H9 (cell line): Measurements from ENCODE around the gene CPAMD8. TPM values are rescaled to one million over a fixed set of nuclear protein-coding genes. Genes with fewer than 3 reads are reported as not detected.

Experiments
- DNase-seq: peaks from one replicate; pipeline ENCODE4 v3.0.0-alpha.2; 2017
- H2AFZ ChIP-seq: one replicate; pipeline ENCODE4 v1.6.1; 2013; ENCODE audit warnings: mild to moderate bottlenecking, low read length, control low read depth, moderate library complexity
- H2AK5ac ChIP-seq: 2 replicates; pipeline ENCODE4 v1.6.1; 2013; ENCODE audit warnings: low read length, control low read depth, mixed read lengths; ENCODE audit not compliant: insufficient read length
- H2BK120ac ChIP-seq: one replicate; pipeline ENCODE4 v1.6.1; 2013; ENCODE audit warnings: low read depth, mild to moderate bottlenecking, low read length, control low read depth, inconsistent platforms; ENCODE audit not compliant: poor library complexity, severe bottlenecking
- H2BK12ac ChIP-seq: 2 replicates; pipeline ENCODE4 v1.6.1; 2013; ENCODE audit warnings: low read length, control low read depth, mixed read lengths, low read depth; ENCODE audit not compliant: insufficient read length
- H2BK15ac ChIP-seq: 2 replicates; pipeline ENCODE4 v1.6.1; 2013; ENCODE audit warnings: low read depth, low read length, control low read depth
- H2BK20ac ChIP-seq: one replicate; pipeline ENCODE4 v1.6.1; 2013; ENCODE audit warnings: low read depth, mild to moderate bottlenecking, low read length, control low read depth, inconsistent platforms; ENCODE audit not compliant: poor library complexity, severe bottlenecking
- H2BK5ac ChIP-seq: 2 replicates; pipeline ENCODE4 v1.6.1; 2013; ENCODE audit warnings: low read length, control low read depth, mixed read lengths; ENCODE audit not compliant: insufficient read length
- H3K14ac ChIP-seq: 2 replicates; pipeline ENCODE4 v1.6.1; 2013; ENCODE audit warnings: low read length, control low read depth; ENCODE audit not compliant: insufficient read depth
- H3K18ac ChIP-seq: 2 replicates; pipeline ENCODE4 v1.6.1; 2013; ENCODE audit warnings: low read depth, mild to moderate bottlenecking, mixed read lengths, low read length, control low read depth; ENCODE audit not compliant: insufficient read length
- H3K23ac ChIP-seq: 2 replicates; pipeline ENCODE4 v1.6.1; 2013; ENCODE audit warnings: low read length, control low read depth, mixed read lengths, low read depth; ENCODE audit not compliant: insufficient read length
- H3K23me2 ChIP-seq: 2 replicates; pipeline ENCODE4 v1.6.1; 2013; ENCODE audit warnings: low read depth, mild to moderate bottlenecking, mixed read lengths, low read length, control low read depth; ENCODE audit not compliant: insufficient read length, poor library complexity, severe bottlenecking
- H3K27ac ChIP-seq: 2 replicates; pipeline ENCODE4 v1.5.1; 2013; ENCODE audit warnings: low read length, control low read depth, mixed read lengths, low read depth; ENCODE audit not compliant: insufficient read length
- H3K27me3 ChIP-seq: 2 replicates; pipeline ENCODE4 v1.6.1; 2013; ENCODE audit warnings: low read length, control low read depth, inconsistent platforms; ENCODE audit not compliant: insufficient read depth
- H3K4ac ChIP-seq: 2 replicates; pipeline ENCODE4 v1.6.1; 2013; ENCODE audit warnings: low read depth, mild to moderate bottlenecking, control low read depth, inconsistent platforms, low read length, moderate library complexity
- H3K4me1 ChIP-seq: 2 replicates; pipeline ENCODE4 v1.6.1; 2013; ENCODE audit warnings: low read length, control low read depth, inconsistent platforms; ENCODE audit not compliant: insufficient read depth
- H3K4me2 ChIP-seq: 2 replicates; pipeline ENCODE4 v1.6.1; 2013; ENCODE audit warnings: low read length, control low read depth, mixed read lengths; ENCODE audit not compliant: insufficient read length, insufficient read depth
- H3K56ac ChIP-seq: 2 replicates; pipeline ENCODE4 v1.6.1; 2013; ENCODE audit warnings: low read depth, mild to moderate bottlenecking, mixed read lengths, low read length, control low read depth; ENCODE audit not compliant: insufficient read length
- H3K79me1 ChIP-seq: 2 replicates; pipeline ENCODE4 v1.6.1; 2013; ENCODE audit warnings: low read depth, mild to moderate bottlenecking, moderate library complexity, low read length, control low read depth, inconsistent platforms; ENCODE audit not compliant: insufficient read depth, poor library complexity, severe bottlenecking
- H3K79me2 ChIP-seq: 2 replicates; pipeline ENCODE4 v1.6.1; 2013; ENCODE audit warnings: low read length, control low read depth, inconsistent platforms; ENCODE audit not compliant: insufficient read depth
- H3K9ac ChIP-seq: 2 replicates; pipeline ENCODE4 v1.6.1; 2013; ENCODE audit warnings: low read length, control low read depth, mixed read lengths; ENCODE audit not compliant: insufficient read length; ENCODE audit errors: extremely low read depth
- H3K9me3 ChIP-seq: one replicate; pipeline ENCODE4 v1.6.1; 2013; ENCODE audit warnings: low read depth, low read length, inconsistent platforms; ENCODE audit not compliant: control insufficient read depth
- H3T11ph ChIP-seq: one replicate; pipeline ENCODE4 v1.6.1; 2013; ENCODE audit warnings: mild to moderate bottlenecking, low read length, control low read depth, inconsistent platforms
- H4K20me1 ChIP-seq: one replicate; pipeline ENCODE4 v1.6.1; 2013; ENCODE audit not compliant: control insufficient read depth, insufficient read length, insufficient read depth
- H4K5ac ChIP-seq: 2 replicates; pipeline ENCODE4 v1.6.1; 2013; ENCODE audit warnings: low read depth, mild to moderate bottlenecking, mixed read lengths, low read length, control low read depth; ENCODE audit not compliant: insufficient read length
- H4K8ac ChIP-seq: replicated peaks from 2 replicates; pipeline ENCODE4 v1.6.1; 2013; ENCODE audit warnings: low read length, control low read depth, mixed read lengths, low read depth; ENCODE audit not compliant: insufficient read length
- H4K91ac ChIP-seq: 2 replicates; pipeline ENCODE4 v1.6.1; 2013; ENCODE audit warnings: low read depth, mild to moderate bottlenecking, moderate library complexity, mixed read lengths, low read length, control low read depth; ENCODE audit not compliant: insufficient read length
- H3K27ac Mint-ChIP-seq, 3 experiments: 2 replicates in 2 of 3; 3 replicates in 1 of 3; pipeline ENCODE4 v1.8.0; 2020 to 2021; ENCODE audit warnings: mixed read lengths in 3 of 3, mild to moderate bottlenecking in 1 of 3, moderate library complexity in 1 of 3
- H3K27me3 Mint-ChIP-seq: 2 replicates; pipeline ENCODE4 v1.8.0; 2021; ENCODE audit warnings: low read depth, mild to moderate bottlenecking, moderate library complexity, mixed read lengths
- H3K36me3 Mint-ChIP-seq, 3 experiments: 2 replicates in 2 of 3; 3 replicates in 1 of 3; pipeline ENCODE4 v1.8.0; 2020 to 2021; ENCODE audit warnings: low read depth in 3 of 3, mixed read lengths in 3 of 3; ENCODE audit not compliant: insufficient read depth in 1 of 3
- H3K4me1 Mint-ChIP-seq, 2 experiments: 2 replicates each; pipeline ENCODE4 v1.8.0; 2020; ENCODE audit warnings: mixed read lengths in 2 of 2
- H3K4me3 Mint-ChIP-seq, 2 experiments: 2 replicates in 1 of 2; 3 replicates in 1 of 2; pipeline ENCODE4 v1.8.0; 2020 to 2021; ENCODE audit warnings: mild to moderate bottlenecking in 2 of 2, mixed read lengths in 2 of 2, moderate library complexity in 1 of 2
- H3K9me3 Mint-ChIP-seq, 2 experiments: 2 replicates in 1 of 2; 3 replicates in 1 of 2; pipeline ENCODE4 v1.8.0; 2020; ENCODE audit warnings: mild to moderate bottlenecking in 2 of 2, mixed read lengths in 2 of 2, moderate library complexity in 1 of 2
- WGBS: extraction: QIAGEN DNeasy Blood & Tissue Kit; methylation state at CpG from one replicate; pipeline ENCODE4 v1.1.7; 2013; ENCODE audit warnings: missing lambda C conversion rate, low lambda C conversion rate, mixed read lengths; ENCODE audit not compliant: insufficient read length; ENCODE audit errors: extremely low coverage; 5-methylcytosine and 5-hydroxymethylcytosine counted together
- total RNA-seq: library from RNA; stranded (reverse); gene quantifications from 2 replicates; pipeline ENCODE4 v1.2.1, GENCODE V29; 2021
- TF ChIP-seq, protein P1 (sequence below): fragments of 200-600 bp; sonication (generic); conservative IDR thresholded peaks from 3 replicates; pipeline ENCODE4 v1.8.0; 2021; ENCODE audit warnings: antibody characterized with exemption, mild to moderate bottlenecking

Gene CPAMD8
- total RNA-seq, 1 experiment from 2014 or later: 12.0 TPM

DNA sequence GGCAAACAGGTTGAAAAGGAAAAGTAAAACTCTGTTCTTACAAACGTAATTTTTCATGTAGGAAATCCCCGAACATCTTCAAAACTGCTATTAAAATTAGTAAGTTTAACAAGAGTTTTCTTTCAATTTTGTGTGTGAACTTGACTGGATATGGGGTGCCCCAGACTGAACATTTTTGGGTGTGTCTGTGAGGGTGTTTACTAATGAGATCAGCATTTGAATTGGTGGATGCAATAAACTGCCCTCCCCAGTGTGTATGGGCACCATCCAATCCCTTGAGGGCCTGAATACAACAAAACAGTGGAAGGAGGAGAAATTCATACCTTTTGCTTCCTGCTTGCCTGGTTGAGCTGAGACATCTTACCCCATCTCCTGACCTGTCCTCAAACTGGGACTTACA, 36.8 kb upstream of the CPAMD8 start:
- no peaks in the 10 kb centered on the region for H3K27me3 ChIP-seq
- no peak overlapping the region for H2BK120ac ChIP-seq
- peaks cover 4% of the 10 kb centered on the region; the same call in 1 of the 2 replicates for H3K79me2 ChIP-seq
- no peak overlapping the region for H3K4me3 Mint-ChIP-seq
- no peak overlapping the region for H3K14ac ChIP-seq
- no peak overlapping the region for H2BK5ac ChIP-seq
- no CpG with 5 or more reads among the region's 2 CpGs for WGBS
- no peak overlapping the region for H2AK5ac ChIP-seq
- H4K20me1 ChIP-seq: no peaks in the 10 kb centered on the region
- no peak overlapping the region for H3T11ph ChIP-seq
- H3K36me3 Mint-ChIP-seq: peaks cover 31 to 67% (median 40%) of the 10 kb centered on the region in 3 experiments
- peak overlapping the region in 1 of 3 experiments; percentile 29; a peak in 2 of 7 replicates for H3K27ac Mint-ChIP-seq
- no peak overlapping the region for H4K5ac ChIP-seq
- no peak overlapping the region for H3K4me2 ChIP-seq
- no peak overlapping the region for H2BK12ac ChIP-seq
- H3K4ac ChIP-seq: no peak overlapping the region
- H3K23ac ChIP-seq: no peak overlapping the region
- peaks cover 4% of the 10 kb centered on the region in 2 experiments for H3K4me1 Mint-ChIP-seq
- H3K27ac ChIP-seq: no peak overlapping the region
- TF ChIP-seq, protein P1, sequence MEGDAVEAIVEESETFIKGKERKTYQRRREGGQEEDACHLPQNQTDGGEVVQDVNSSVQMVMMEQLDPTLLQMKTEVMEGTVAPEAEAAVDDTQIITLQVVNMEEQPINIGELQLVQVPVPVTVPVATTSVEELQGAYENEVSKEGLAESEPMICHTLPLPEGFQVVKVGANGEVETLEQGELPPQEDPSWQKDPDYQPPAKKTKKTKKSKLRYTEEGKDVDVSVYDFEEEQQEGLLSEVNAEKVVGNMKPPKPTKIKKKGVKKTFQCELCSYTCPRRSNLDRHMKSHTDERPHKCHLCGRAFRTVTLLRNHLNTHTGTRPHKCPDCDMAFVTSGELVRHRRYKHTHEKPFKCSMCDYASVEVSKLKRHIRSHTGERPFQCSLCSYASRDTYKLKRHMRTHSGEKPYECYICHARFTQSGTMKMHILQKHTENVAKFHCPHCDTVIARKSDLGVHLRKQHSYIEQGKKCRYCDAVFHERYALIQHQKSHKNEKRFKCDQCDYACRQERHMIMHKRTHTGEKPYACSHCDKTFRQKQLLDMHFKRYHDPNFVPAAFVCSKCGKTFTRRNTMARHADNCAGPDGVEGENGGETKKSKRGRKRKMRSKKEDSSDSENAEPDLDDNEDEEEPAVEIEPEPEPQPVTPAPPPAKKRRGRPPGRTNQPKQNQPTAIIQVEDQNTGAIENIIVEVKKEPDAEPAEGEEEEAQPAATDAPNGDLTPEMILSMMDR: no peak
- H3K9ac ChIP-seq: no peak overlapping the region
- no peak for DNase-seq
- no peaks in the 10 kb centered on the region for H3K27me3 Mint-ChIP-seq
- no peaks in the 10 kb centered on the region for H3K4me1 ChIP-seq
- H3K56ac ChIP-seq: no peak overlapping the region
- no peaks in the 10 kb centered on the region for H3K9me3 Mint-ChIP-seq
- no peak overlapping the region for H2AFZ ChIP-seq
- H4K91ac ChIP-seq: no peak overlapping the region
- H2BK15ac ChIP-seq: no peak overlapping the region
- no peak overlapping the region for H3K18ac ChIP-seq
- no peaks in the 10 kb centered on the region for H3K79me1 ChIP-seq
- no peak overlapping the region for H2BK20ac ChIP-seq
- no peak overlapping the region for H4K8ac ChIP-seq
- no peaks in the 10 kb centered on the region for H3K23me2 ChIP-seq
- H3K9me3 ChIP-seq: peaks cover 9% of the 10 kb centered on the region
